HG03460 (cell line): ENCODE data around the gene INPPL1.
"Not testable (repeated sequence)": the region's sequence is repeated elsewhere in the genome, so short reads cannot be mapped to it uniquely, and the experiment has no call there.

Source experiments
- ATAC-seq: cut with Tn5 transposase; IDR thresholded peaks from one replicate; pipeline ENCODE4 v1.9.1; 2021; ENCODE audit not compliant: unreplicated experiment

INPPL1 gene

DNA sequence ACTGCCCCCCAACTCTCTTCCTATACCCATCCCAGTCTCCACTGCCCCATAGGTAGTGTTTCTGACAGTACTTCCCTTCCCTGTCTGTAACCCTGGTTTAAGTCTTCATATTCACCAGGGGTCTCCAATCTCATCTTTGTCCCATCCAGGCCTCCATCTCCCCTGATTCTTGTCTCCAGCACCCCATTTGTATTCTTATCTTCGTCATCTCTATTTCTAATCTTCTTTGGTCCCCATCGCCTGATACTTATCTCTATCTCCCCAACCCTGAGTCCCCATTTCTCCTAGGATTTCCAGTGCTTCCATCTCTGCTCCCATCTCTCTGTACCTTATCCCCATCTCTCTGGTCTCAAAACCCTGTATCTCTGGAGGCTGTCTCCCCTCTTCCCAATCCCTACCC lies 17.6 kb downstream of the INPPL1 start:
- no peak for ATAC-seq

DNA sequence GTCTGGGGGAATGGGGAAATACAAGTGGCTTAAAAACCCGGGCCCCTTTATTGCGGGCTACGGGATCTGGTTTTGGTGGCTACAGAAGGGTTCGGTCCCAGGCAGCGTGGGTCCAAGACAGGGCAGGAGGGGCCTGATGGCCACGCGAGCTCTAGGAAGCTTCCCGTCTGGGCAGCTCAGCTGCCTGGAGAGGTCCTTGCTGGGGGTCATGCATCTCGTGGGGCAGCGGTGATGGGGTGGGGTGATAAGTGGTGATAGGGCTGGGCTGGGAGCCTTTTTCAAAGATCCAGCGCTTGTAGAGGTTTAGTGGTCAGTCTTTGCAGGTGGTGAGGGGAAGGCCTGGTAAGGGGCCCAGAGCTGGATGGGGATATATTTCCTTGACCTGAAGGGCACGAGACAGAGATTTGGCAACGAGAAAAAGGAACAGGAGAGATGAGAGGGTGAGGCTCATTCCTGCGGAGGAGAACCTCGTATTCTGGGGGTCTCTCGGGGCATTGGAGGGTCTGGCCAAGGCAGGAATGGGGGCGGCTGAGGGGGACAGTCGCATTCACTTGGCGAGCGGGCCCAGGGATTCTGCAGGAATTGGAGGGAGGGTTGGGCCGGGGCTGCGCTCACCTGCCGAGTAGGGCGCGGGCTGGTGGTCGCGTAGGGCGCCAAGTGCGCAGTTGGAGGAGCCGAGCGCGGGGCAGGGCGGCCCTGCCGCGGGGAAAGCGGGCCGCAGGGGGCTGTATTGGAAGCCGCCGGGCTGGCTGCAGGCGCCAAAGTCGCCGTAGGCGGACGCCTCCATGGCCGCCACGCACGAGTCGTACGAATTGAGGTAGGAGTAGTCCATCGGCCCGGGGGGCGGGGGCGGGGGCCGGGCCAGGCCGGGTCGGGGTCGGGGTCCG lies 18.8 kb downstream of the INPPL1 start:
- ATAC-seq: no peak

GRCh38 chr11:72244060-72244360 lies 19.4 kb downstream of the INPPL1 start, which contains the start of gene PHOX2A:
TSS of gene PHOX2A (minus strand) at chr11:72244176. CDS start at chr11:72244004, 172 bp downstream.
- no peak for ATAC-seq

DNA sequence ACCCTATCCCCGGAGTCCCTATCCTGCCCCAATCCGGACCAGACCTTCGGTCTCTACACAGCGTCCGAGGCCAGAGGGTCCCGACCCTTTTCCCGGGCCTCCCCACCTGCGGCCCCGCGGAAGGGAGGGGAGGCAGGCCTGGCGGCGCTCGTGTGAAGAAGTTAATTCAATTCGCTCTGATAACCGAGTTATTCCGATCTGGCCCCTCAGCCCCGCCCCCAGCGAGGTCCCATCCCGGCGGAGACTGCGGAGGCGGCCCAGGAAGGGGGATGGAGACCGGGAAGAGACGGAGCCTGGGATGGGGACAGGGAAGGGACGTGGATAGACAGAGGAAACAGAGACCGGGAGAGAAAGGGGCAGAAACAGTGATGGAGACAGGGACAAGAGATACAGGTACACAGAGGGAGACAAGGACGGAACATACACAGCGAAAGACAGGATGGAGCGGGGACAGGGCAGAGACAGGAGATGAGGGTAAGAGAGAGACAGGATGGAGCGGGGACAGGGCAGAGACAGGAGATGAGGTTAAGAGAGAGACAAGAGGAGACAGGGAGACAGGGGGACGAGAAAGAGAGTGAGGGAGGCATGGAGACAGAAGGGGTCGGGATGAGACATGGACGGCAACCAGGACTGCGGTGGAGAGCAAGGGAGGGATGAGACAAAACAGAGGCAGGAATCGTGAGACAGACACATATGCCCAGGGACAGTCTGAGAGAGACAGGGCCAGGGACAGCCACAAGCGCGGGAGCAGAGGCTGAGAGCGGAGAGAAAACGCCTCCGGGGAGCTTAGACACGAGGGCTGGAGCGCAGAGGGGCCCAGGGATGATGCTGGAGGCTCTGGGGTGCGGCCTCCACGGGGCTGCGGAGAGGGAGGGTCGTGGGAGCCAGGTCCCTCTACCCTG lies 20.0 kb downstream of the INPPL1 start:
- no peak for ATAC-seq

DNA sequence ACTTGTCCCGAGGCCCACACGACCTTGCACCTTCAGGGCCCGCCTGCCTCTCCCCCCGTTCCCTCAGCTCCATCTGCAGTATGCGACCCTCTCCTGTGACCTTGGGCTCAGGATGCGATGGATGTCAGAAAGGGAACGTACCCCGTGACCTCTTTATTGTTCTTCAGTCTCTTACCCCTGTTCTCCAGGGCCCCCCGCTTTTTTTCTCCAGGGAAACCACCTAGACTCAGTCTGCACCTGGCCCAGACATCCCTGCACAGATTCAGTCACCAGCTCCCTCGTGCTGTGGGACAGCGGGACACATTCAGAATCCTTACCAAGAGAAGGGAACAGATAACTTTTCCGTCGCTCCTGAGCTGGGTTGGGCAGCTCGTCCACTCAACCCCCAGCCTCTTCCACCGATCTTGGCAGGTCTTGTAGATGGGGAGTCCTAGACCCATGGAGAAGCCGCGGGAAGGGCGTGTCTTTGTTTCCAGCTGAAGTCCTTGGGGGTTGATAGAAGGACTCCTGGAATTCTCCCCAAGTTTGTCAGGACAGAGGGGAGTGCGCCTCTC lies 20.8 kb downstream of the INPPL1 start:
- ATAC-seq: no peak

DNA sequence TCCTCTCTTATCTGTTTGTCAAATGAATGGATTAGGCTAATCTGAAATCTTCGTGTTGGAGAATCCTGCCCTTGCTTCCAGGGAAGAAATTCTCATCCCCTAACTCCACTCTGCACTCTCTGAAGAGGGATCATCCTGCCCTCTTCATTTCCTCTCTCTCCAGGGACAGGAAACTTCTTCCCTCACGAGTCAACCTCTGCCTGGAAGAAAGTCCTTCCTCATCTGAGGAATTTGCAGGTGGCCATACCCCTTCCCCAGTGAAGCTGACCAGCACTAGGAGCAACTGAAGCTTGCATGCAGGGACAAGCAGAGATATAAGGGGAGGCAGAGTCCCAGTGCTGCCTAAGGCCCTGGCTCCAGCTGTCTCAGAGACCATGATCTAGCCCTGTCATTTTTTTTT lies 23.0 kb downstream of the INPPL1 start:
- no peak for ATAC-seq

DNA sequence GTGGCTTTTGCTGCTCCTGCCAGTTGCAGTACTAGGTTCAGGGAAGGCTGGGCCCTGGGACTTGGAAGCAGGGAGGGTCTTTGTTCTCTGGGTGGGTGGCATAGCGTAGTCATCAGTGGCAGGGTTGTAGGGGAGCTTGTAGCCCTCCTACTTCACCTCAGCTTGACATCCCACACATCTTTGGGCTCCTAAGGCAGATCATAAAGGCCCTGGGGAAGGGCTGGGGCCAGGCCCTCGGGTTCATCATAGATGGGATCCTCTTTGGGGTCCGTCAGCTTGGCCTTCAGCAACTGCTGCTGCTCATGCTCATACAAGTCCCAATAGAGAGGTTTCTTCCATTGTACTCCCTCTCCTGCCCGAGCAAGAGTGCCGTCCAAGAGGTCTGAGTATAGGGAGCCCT lies 25.4 kb downstream of the INPPL1 start:
- ATAC-seq: no peak

DNA sequence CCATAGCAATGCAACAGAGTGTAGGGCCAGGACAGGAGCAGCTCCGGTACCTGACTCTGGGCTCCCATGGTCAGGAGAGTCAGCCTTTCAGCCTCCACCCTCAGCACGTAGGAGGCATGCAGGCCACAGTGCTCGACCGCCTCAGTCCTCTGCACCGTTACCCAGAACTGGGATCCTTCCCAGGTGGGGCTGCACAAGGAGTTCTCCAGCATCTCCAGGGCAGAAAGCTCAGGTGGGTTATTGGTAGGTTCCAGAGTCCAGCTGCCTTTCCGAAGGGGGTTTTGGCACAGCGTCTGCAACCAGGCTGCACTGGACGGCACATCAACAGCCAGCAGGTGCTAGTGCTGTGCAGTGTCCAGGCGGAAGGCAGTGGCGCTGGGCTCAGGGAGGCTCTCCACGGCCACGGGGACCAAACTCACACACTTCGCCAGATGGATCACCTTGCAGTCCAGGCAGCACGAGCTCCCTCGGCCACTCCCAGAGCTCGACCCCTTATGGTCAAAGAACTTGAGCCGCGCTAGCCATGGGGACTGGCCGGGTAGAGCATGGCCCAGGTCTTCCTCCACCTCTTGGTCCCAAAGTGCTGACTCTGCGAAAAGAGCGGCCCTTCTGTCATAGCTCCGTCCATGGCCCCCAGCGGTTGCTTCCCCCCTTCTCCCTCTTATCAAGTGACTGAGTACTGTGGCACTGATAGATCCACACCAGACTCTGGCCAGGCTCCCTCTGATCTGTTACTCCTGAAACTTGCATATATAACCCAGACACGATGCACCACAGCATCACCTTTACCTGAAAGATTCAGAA lies 26.3 kb downstream of the INPPL1 start:
- no peak for ATAC-seq

GRCh38 chr11:72251614-72252013 lies 27.0 kb downstream of the INPPL1 start:
- no peak for ATAC-seq

DNA sequence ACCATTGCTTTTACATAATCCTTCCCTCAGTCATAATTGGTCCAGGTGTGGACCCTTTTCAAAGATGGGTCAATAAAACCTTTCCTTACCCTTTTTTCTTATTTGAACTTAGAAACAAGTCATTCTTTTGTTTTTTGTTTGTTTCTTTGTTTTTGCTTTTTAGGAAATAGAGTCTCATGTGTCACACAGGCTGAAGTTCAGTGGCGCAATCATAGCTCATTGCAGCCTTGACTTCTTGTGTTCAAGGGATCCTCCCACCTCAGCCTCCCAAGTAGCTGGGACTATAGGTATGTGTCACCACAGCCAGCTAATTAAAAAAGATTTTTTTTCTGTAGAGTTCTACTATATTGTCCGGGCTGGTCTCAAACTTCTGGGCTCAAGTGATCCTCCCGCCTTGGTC lies 28.8 kb downstream of the INPPL1 start:
- no peak for ATAC-seq

DNA sequence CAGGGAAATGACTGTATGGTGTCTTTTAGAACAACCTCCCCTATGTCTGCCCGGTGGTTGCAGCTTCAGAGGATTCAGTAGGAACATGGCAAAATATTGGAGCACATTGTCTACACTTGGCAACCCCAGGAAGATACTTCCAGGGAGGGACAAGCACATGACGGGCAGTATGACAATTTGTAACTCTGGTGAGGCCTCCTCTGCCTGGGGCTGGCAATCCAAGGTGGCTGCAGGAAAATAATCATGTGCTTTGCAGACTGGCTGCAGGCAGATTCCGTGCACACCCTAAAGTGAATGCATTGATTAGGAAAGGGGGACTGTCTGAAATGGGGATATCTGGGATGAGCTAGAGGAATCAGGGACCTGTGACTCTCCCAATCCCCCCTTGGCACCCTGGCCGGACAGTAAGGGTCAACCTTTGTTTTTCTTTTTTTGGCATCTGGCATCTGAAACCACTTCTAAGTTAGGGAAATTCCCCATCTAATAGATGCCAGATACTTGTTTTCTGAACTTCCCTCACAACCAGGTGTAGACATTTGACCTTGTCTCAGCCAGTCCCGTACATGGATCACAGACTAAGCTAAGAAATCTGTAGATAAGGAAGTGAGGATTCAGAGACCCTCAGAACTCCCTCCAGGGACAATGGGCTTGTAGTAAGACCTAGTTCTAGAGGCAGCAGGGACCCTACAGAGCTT lies 29.9 kb downstream of the INPPL1 start:
- no peak for ATAC-seq

- ATAC-seq: no peak
Measured at GRCh38 chr11:72257570-72257969, 33.0 kb downstream of the INPPL1 start.

- ATAC-seq: no peak
Measured at GRCh38 chr11:72259490-72259889, 34.9 kb downstream of the INPPL1 start.

GRCh38 chr11:72260574-72260973 lies 36.0 kb downstream of the INPPL1 start:
- no peak for ATAC-seq

DNA sequence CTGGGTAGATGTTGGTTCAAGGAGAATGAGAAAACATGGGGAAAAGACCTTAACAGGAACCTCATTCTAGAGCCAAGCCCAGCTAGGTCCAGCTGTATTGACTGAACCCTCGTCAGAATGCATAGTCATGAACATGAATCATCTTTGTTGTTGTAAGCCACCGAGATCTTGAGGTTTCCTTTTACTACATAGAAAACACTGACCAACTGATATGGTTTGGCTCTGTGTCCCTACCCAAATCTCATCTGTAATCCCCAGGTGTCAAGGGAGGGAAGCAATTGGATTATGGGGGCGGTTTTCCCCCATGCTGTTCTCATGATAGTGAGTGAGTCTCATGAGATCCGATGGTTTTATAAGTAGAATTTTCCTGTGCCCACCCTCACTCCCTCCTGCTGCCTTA lies 38.8 kb downstream of the INPPL1 start:
- ATAC-seq: no peak

- no peak for ATAC-seq
Measured at GRCh38 chr11:72265951-72266350, 41.4 kb downstream of the INPPL1 start.

- ATAC-seq: not testable (repeated sequence)
Measured at GRCh38 chr11:72266960-72267359, 42.4 kb downstream of the INPPL1 start.

- ATAC-seq: no peak
Measured at GRCh38 chr11:72267956-72268617, 43.5 kb downstream of the INPPL1 start.

- ATAC-seq: no peak
Measured at GRCh38 chr11:72271980-72272379, 47.4 kb downstream of the INPPL1 start.

DNA sequence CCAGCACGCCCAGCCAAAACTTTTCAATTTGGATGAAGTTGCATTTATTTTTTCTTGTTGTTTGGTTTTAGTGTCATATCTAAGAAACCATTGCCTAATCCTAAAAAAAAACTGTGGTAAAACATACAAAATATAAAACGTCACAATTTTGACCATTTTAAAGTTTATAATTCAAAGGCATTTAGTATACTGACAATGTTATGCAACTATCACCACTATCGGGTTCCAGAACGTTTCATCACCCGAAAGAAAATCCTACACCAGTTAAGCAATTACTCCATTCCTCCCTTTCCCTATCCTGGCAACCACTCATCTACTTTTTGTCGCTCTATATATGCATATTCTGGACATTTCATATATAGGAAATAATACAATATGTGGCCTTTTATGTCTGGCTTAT lies 49.9 kb downstream of the INPPL1 start:
- ATAC-seq: no peak
